Measurements from ENCODE around the gene TPCN2.

- TF ChIP-seq CTCF (IDR thresholded peaks at IDR 0.05; ENCODE audit: low read depth, low read length, missing input control) (no peak), YY1 (IDR thresholded peaks at IDR 0.05) (no peak), REST (IDR thresholded peaks at IDR 0.05) (no peak), TAF1 (conservative IDR thresholded peaks at IDR 0.05) (no peak), RAD21 (IDR thresholded peaks at IDR 0.05) (no peak)
Measured at GRCh38 chr11:69127884-69128283, 79.2 kb downstream of the TPCN2 start.
